GM23338 (cell line): ENCODE results near the gene TANGO2. TPM values are rescaled to one million over a fixed set of nuclear protein-coding genes. Genes with fewer than 3 reads are reported as not detected.

Experiments
- ATAC-seq: fragments of 200-7000 bp; cut with Tn5 transposase; 3 replicates; pipeline ENCODE4 v1.9.1; 2020
- DNase-seq: peaks from one replicate; pipeline ENCODE4 v3.0.0-alpha.2; 2015; ENCODE audit warnings: low spot score
- H2AFZ ChIP-seq: fragments of 200-600 bp; sonication (generic); 2 replicates; pipeline ENCODE4 v1.8.0; 2016; ENCODE audit warnings: antibody characterized with exemption, mild to moderate bottlenecking, moderate library complexity
- H3F3A ChIP-seq: fragments of 200-600 bp; sonication (generic); replicated peaks from 2 replicates; pipeline ENCODE4 v1.8.0; 2017; ENCODE audit warnings: antibody characterized with exemption, mixed run types, low read depth
- H3K27ac ChIP-seq: fragments of 200-600 bp; sonication (generic); 2 replicates; pipeline ENCODE4 v1.6.1; 2016; ENCODE audit warnings: low read depth
- H3K27me3 ChIP-seq: fragments of 200-600 bp; sonication (generic); 2 replicates; pipeline ENCODE4 v1.8.0; 2016; ENCODE audit warnings: mild to moderate bottlenecking, mixed run types, moderate library complexity; ENCODE audit not compliant: insufficient read depth
- H3K36me3 ChIP-seq: fragments of 200-600 bp; sonication (generic); 2 replicates; pipeline ENCODE4 v1.8.0; 2016; ENCODE audit warnings: mild to moderate bottlenecking; ENCODE audit not compliant: insufficient read depth
- H3K4me1 ChIP-seq: fragments of 200-600 bp; sonication (generic); 2 replicates; pipeline ENCODE4 v1.8.0; 2016; ENCODE audit warnings: mild to moderate bottlenecking, moderate library complexity; ENCODE audit not compliant: insufficient read depth
- H3K4me2 ChIP-seq: fragments of 200-600 bp; sonication (generic); 2 replicates; pipeline ENCODE4 v1.7.1; 2017; ENCODE audit warnings: mixed run types
- H3K4me3 ChIP-seq: fragments of 200-600 bp; sonication (generic); 2 replicates; pipeline ENCODE4 v1.6.1; 2016; ENCODE audit warnings: mixed run types
- H3K79me2 ChIP-seq: fragments of 200-600 bp; sonication (generic); replicated peaks from 2 replicates; pipeline ENCODE4 v1.8.0; 2017; ENCODE audit warnings: mild to moderate bottlenecking; ENCODE audit not compliant: insufficient read depth
- H3K9me2 ChIP-seq: fragments of 200-600 bp; sonication (generic); 2 replicates; pipeline ENCODE4 v1.8.0; 2017; ENCODE audit not compliant: insufficient read depth
- H4K20me1 ChIP-seq: fragments of 200-600 bp; sonication (generic); replicated peaks from 2 replicates; pipeline ENCODE4 v1.8.0; 2017; ENCODE audit warnings: mild to moderate bottlenecking; ENCODE audit not compliant: insufficient read depth
- H3K27ac Mint-ChIP-seq: 2 replicates; pipeline ENCODE4 v1.8.0; 2020; ENCODE audit warnings: inconsistent platforms, mild to moderate bottlenecking, moderate library complexity, mixed read lengths
- H3K27me3 Mint-ChIP-seq: 3 replicates; pipeline ENCODE4 v1.8.0; 2022; ENCODE audit warnings: low read depth, mild to moderate bottlenecking, moderate library complexity, mixed read lengths, inconsistent platforms; ENCODE audit not compliant: insufficient read depth, poor library complexity
- H3K36me3 Mint-ChIP-seq: 3 replicates; pipeline ENCODE4 v1.8.0; 2021; ENCODE audit warnings: low read depth, mild to moderate bottlenecking, inconsistent platforms, moderate library complexity, mixed read lengths
- H3K4me1 Mint-ChIP-seq: 3 replicates; pipeline ENCODE4 v1.8.0; 2020; ENCODE audit warnings: mild to moderate bottlenecking, inconsistent platforms, mixed read lengths
- H3K4me3 Mint-ChIP-seq: 3 replicates; pipeline ENCODE4 v1.8.0; 2021; ENCODE audit warnings: moderate library complexity, mild to moderate bottlenecking, inconsistent platforms, mixed read lengths
- H3K9me3 Mint-ChIP-seq: 3 replicates; pipeline ENCODE4 v1.8.0; 2020; ENCODE audit warnings: moderate library complexity, mild to moderate bottlenecking, inconsistent platforms, mixed read lengths
- CREB1 ChIP-seq: fragments of 250-450 bp; sonication (Bioruptor Pico); IDR thresholded peaks from 2 replicates; pipeline ENCODE4 v1.5.0; 2020; ENCODE audit warnings: low read depth, mild to moderate bottlenecking, moderate library complexity
- EZH2 ChIP-seq: fragments of 200-600 bp; sonication (generic); IDR thresholded peaks from one replicate; pipeline ENCODE4 v1.8.0; 2017; ENCODE audit warnings: antibody characterized with exemption, mild to moderate bottlenecking, low read depth; ENCODE audit not compliant: unreplicated experiment
- EZH2phosphoT487 ChIP-seq: fragments of 200-600 bp; sonication (generic); IDR thresholded peaks from one replicate; pipeline ENCODE4 v1.8.1; 2018; ENCODE audit warnings: antibody characterized with exemption; ENCODE audit not compliant: unreplicated experiment
- JUNB ChIP-seq: IDR thresholded peaks from one replicate; pipeline ENCODE4 v1.6.1; 2016; ENCODE audit warnings: antibody characterized with exemption; ENCODE audit not compliant: unreplicated experiment
- NANOG ChIP-seq: IDR thresholded peaks from 2 replicates; pipeline ENCODE4 v1.6.1; 2016; ENCODE audit warnings: antibody characterized with exemption, borderline replicate concordance
- POLR2AphosphoS5 ChIP-seq: IDR thresholded peaks from 2 replicates; pipeline ENCODE4 v1.6.1; 2016; ENCODE audit warnings: antibody characterized with exemption, low read depth
- REST ChIP-seq: IDR thresholded peaks from one replicate; pipeline ENCODE4 v1.6.1; 2018; ENCODE audit warnings: antibody characterized with exemption; ENCODE audit not compliant: unreplicated experiment
- STAT1 ChIP-seq: IDR thresholded peaks from one replicate; pipeline ENCODE4 v1.6.1; 2016; ENCODE audit warnings: antibody characterized with exemption; ENCODE audit not compliant: unreplicated experiment
- ZNF331 ChIP-seq: fragments of 250-450 bp; sonication (Bioruptor Pico); IDR thresholded peaks from 2 replicates; pipeline ENCODE4 v1.5.0; 2020; ENCODE audit warnings: low read depth, mild to moderate bottlenecking, moderate library complexity
- polyA plus RNA-seq: library from polyadenylated mRNA; unstranded; fragments of >200 nt; fragmentation: Nextera tagmentation; extraction: Ambion mirVana; gene quantifications from 2 replicates; pipeline ENCODE4 v1.2.1, GENCODE V29; 2016
- total RNA-seq: library from RNA; depleted of rRNA; stranded (reverse); fragments of >200 nt; shearing (Covaris generic); gene quantifications from 2 replicates; pipeline ENCODE4 v1.2.3, GENCODE V29; 2014
- TF ChIP-seq, protein P1 (sequence below): IDR thresholded peaks from 2 replicates; pipeline ENCODE4 v1.6.1; 2016; ENCODE audit warnings: antibody characterized with exemption
- TF ChIP-seq, protein P2 (sequence below): fragments of 250-450 bp; sonication (Bioruptor Pico); IDR thresholded peaks from 2 replicates; pipeline ENCODE4 v1.5.0; 2020; ENCODE audit warnings: mild to moderate bottlenecking, moderate library complexity

The TANGO2 gene
- total and polyA plus RNA-seq, 2 experiments from 2014 or later, result 6.9 to 15.0 TPM

DNA sequence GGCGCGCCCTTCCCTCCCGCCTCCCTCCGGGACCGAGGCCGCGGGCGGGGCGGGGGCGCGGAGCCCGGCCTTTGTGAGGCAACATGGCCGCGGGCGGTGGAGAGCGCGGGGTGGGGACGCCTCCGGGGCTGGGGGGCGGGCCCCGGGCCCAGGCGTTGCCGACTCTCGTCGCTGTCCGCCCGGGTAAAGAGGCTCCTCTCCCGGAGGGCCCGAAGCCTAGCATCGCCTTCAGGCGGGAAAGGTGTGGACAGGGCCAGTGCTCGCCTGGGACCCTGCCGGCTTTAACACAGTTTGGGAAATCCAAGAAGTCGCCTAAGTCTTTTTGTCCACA, 59.5 kb downstream of the TANGO2 start:
- no peaks in the 10 kb centered on the region for H3K9me2 ChIP-seq
- DNase-seq, result peak; percentile 68
- TF ChIP-seq, protein P1, sequence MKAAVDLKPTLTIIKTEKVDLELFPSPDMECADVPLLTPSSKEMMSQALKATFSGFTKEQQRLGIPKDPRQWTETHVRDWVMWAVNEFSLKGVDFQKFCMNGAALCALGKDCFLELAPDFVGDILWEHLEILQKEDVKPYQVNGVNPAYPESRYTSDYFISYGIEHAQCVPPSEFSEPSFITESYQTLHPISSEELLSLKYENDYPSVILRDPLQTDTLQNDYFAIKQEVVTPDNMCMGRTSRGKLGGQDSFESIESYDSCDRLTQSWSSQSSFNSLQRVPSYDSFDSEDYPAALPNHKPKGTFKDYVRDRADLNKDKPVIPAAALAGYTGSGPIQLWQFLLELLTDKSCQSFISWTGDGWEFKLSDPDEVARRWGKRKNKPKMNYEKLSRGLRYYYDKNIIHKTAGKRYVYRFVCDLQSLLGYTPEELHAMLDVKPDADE, result no peak
- no peak for TF ChIP-seq CREB1 (CRISPR knock-in tag)
- no peak for TF ChIP-seq REST
- no peak for TF ChIP-seq EZH2phosphoT487
- TF ChIP-seq, protein P2, sequence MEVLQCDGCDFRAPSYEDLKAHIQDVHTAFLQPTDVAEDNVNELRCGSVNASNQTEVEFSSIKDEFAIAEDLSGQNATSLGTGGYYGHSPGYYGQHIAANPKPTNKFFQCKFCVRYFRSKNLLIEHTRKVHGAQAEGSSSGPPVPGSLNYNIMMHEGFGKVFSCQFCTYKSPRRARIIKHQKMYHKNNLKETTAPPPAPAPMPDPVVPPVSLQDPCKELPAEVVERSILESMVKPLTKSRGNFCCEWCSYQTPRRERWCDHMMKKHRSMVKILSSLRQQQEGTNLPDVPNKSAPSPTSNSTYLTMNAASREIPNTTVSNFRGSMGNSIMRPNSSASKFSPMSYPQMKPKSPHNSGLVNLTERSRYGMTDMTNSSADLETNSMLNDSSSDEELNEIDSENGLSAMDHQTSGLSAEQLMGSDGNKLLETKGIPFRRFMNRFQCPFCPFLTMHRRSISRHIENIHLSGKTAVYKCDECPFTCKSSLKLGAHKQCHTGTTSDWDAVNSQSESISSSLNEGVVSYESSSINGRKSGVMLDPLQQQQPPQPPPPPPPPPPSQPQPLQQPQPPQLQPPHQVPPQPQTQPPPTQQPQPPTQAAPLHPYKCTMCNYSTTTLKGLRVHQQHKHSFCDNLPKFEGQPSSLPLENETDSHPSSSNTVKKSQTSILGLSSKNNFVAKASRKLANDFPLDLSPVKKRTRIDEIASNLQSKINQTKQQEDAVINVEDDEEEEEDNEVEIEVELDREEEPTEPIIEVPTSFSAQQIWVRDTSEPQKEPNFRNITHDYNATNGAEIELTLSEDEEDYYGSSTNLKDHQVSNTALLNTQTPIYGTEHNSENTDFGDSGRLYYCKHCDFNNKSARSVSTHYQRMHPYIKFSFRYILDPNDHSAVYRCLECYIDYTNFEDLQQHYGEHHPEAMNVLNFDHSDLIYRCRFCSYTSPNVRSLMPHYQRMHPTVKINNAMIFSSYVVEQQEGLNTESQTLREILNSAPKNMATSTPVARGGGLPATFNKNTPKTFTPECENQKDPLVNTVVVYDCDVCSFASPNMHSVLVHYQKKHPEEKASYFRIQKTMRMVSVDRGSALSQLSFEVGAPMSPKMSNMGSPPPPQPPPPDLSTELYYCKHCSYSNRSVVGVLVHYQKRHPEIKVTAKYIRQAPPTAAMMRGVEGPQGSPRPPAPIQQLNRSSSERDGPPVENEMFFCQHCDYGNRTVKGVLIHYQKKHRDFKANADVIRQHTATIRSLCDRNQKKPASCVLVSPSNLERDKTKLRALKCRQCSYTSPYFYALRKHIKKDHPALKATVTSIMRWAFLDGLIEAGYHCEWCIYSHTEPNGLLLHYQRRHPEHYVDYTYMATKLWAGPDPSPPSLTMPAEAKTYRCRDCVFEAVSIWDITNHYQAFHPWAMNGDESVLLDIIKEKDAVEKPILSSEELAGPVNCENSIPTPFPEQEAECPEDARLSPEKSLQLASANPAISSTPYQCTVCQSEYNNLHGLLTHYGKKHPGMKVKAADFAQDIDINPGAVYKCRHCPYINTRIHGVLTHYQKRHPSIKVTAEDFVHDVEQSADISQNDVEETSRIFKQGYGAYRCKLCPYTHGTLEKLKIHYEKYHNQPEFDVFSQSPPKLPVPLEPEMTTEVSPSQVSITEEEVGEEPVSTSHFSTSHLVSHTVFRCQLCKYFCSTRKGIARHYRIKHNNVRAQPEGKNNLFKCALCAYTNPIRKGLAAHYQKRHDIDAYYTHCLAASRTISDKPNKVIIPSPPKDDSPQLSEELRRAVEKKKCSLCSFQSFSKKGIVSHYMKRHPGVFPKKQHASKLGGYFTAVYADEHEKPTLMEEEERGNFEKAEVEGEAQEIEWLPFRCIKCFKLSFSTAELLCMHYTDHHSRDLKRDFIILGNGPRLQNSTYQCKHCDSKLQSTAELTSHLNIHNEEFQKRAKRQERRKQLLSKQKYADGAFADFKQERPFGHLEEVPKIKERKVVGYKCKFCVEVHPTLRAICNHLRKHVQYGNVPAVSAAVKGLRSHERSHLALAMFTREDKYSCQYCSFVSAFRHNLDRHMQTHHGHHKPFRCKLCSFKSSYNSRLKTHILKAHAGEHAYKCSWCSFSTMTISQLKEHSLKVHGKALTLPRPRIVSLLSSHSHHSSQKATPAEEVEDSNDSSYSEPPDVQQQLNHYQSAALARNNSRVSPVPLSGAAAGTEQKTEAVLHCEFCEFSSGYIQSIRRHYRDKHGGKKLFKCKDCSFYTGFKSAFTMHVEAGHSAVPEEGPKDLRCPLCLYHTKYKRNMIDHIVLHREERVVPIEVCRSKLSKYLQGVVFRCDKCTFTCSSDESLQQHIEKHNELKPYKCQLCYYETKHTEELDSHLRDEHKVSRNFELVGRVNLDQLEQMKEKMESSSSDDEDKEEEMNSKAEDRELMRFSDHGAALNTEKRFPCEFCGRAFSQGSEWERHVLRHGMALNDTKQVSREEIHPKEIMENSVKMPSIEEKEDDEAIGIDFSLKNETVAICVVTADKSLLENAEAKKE (CRISPR knock-in tag), result no peak
- TF ChIP-seq POLR2AphosphoS5, result no peak
- TF ChIP-seq JUNB, result no peak
- TF ChIP-seq STAT1, result no peak
- no peak for TF ChIP-seq EZH2
- no peak for TF ChIP-seq NANOG
- TF ChIP-seq ZNF331 (CRISPR knock-in tag), result no peak
- H4K20me1 ChIP-seq, result peaks cover 34% of the 10 kb centered on the region
- peak overlapping the region; percentile 92 for H3K27ac ChIP-seq
- Mint-ChIP-seq H3K4me3 (peak overlapping the region; percentile 95), H3K36me3 (peaks cover 23% of the 10 kb centered on the region), H3K27me3 (peaks cover 29% of the 10 kb centered on the region), H3K9me3 (no peaks in the 10 kb centered on the region; the same call in 2 of the 3 replicates), H3K4me1 (peaks cover 39% of the 10 kb centered on the region), H3K27ac (peak overlapping the region; percentile 95)
- ATAC-seq, result peak; percentile 20
- H3K27me3 ChIP-seq, result no peaks in the 10 kb centered on the region
- H3F3A ChIP-seq, result peaks cover 26% of the 10 kb centered on the region
- H3K79me2 ChIP-seq, result peaks cover 51% of the 10 kb centered on the region
- H2AFZ ChIP-seq, result no peak overlapping the region
- H3K4me1 ChIP-seq, result peaks cover 11% of the 10 kb centered on the region; the same call in 1 of the 2 replicates
- H3K36me3 ChIP-seq, result no peaks in the 10 kb centered on the region
- H3K4me2 ChIP-seq, result peak overlapping the region; percentile 98
- H3K4me3 ChIP-seq, result peak overlapping the region; percentile 97
